K562 (cell line): Measurements from ENCODE around the gene PYGL. TPM values are rescaled to one million over a fixed set of nuclear protein-coding genes. Genes with fewer than 3 reads are reported as not detected.
A peak's percentile ranks its signal among the peaks of the same experiment; 100 is the strongest.

ENCODE experiments used
- CBFA2T2 ChIP-seq: fragments of 450-650 bp; conservative IDR thresholded peaks from 2 replicates; pipeline ENCODE4 v1.6.1; 2017; ENCODE audit warnings: mild to moderate bottlenecking
- CBX3 ChIP-seq, 2 experiments: IDR thresholded peaks; 1 replicate in 1 of 2; 2 replicates in 1 of 2; pipeline ENCODE4 v1.6.1; 2012; ENCODE audit warnings: inconsistent platforms in 2 of 2, low read length in 2 of 2, borderline replicate concordance in 1 of 2, control low read depth in 1 of 2
- CEBPG ChIP-seq, 3 experiments: fragments of 200-800 bp in 1 of 3; sonication (Bioruptor generic) in 1 of 3; sonication (generic) in 1 of 3; formaldehyde crosslinking in 1 of 3; IDR thresholded peaks in 2 of 3; conservative IDR thresholded peaks in 1 of 3; 2 replicates each; pipeline versions ENCODE4 v1.6.1 to v1.8.0; 2016 to 2022; ENCODE audit warnings: missing compliant biosample characterization in 2 of 3, missing genetic modification characterization in 2 of 3, mild to moderate bottlenecking in 1 of 3, missing genetic modification reagents in 1 of 3
- FOXP1 ChIP-seq: sonication (generic); formaldehyde crosslinking; IDR thresholded peaks from 2 replicates; pipeline ENCODE4 v1.8.0; 2022; ENCODE audit warnings: mild to moderate bottlenecking, missing genetic modification reagents
- KLF6 ChIP-seq: fragments of 250-450 bp; sonication (Bioruptor Pico); IDR thresholded peaks from 2 replicates; pipeline ENCODE4 v1.4.0; 2020; ENCODE audit warnings: mild to moderate bottlenecking, moderate library complexity, borderline replicate concordance
- NBN ChIP-seq: fragments of 450-650 bp; IDR thresholded peaks from 2 replicates; pipeline ENCODE4 v1.6.1; 2016; ENCODE audit warnings: low read depth, mild to moderate bottlenecking
- PML ChIP-seq: IDR thresholded peaks from 2 replicates; pipeline ENCODE4 v1.6.1; 2012; ENCODE audit warnings: low read length, inconsistent platforms
- RNF2 ChIP-seq: sonication (generic); IDR thresholded peaks from 2 replicates; pipeline ENCODE4 v1.6.1; 2016
- SMARCA4 ChIP-seq: fragments of 450-650 bp; IDR thresholded peaks from 2 replicates; pipeline ENCODE4 v1.6.1; 2016
- SPI1 ChIP-seq: IDR thresholded peaks from 2 replicates; pipeline ENCODE4 v1.6.1; 2011; ENCODE audit warnings: low read depth, low read length, control low read depth, borderline replicate concordance
- ZNF561 ChIP-seq: fragments of 450-650 bp; formaldehyde crosslinking; conservative IDR thresholded peaks from 2 replicates; pipeline ENCODE4 v1.4.0; 2020; ENCODE audit warnings: mild to moderate bottlenecking, moderate library complexity
- polyA plus RNA-seq, 8 experiments: library from polyadenylated mRNA; depleted of rRNA in 4 of 8; stranded (reverse) in 5 of 8; unstranded in 3 of 8; fragments of >200 nt; fragmentation: Nextera tagmentation in 2 of 8; fragmentation: Illumina TruSeq in 1 of 8; extraction: Ambion mirVana in 2 of 8; extraction: Trizol in 1 of 8; gene quantifications; 2 replicates each; pipeline versions ENCODE4 v1.2.1 to v1.2.3, GENCODE V29; 2011 to 2014; ENCODE audit warnings: inconsistent platforms in 1 of 8, missing spikeins in 1 of 8
- total RNA-seq, 7 experiments: library from RNA; depleted of rRNA in 6 of 7; stranded (reverse); fragments of >200 nt in 6 of 7; fragmentation: Illumina TruSeq in 2 of 7; extraction: Trizol in 2 of 7; gene quantifications; 2 replicates each; pipeline versions ENCODE4 v1.2.1 to v1.2.3, GENCODE V29; 2011 to 2021; ENCODE audit warnings: low replicate concordance in 1 of 7
- TF ChIP-seq, protein P1 (sequence below), 2 experiments: fragments of 450-650 bp in 1 of 2; sonication (generic) in 1 of 2; formaldehyde crosslinking in 1 of 2; IDR thresholded peaks; 2 replicates each; pipeline versions ENCODE4 v1.7.1 to v1.9.0; 2016 to 2022; ENCODE audit warnings: inconsistent platforms in 1 of 2, mild to moderate bottlenecking in 1 of 2, missing genetic modification reagents in 1 of 2
- TF ChIP-seq, protein P2 (sequence below): fragments of 450-650 bp; conservative IDR thresholded peaks from 2 replicates; pipeline ENCODE4 v1.6.1; 2016; ENCODE audit warnings: missing genetic modification characterization, low read depth, mild to moderate bottlenecking, missing compliant biosample characterization, moderate library complexity
- TF ChIP-seq, protein P3 (sequence below): IDR thresholded peaks from 2 replicates; pipeline ENCODE4 v1.6.1; 2014; ENCODE audit warnings: antibody characterized with exemption
- TF ChIP-seq, protein P4 (sequence below): fragments of 450-650 bp; formaldehyde crosslinking; IDR thresholded peaks from 2 replicates; pipeline ENCODE4 v1.4.0; 2022; ENCODE audit warnings: mild to moderate bottlenecking, moderate library complexity

The PYGL gene
- total and polyA plus RNA-seq, 9 of the 15 experiments (the other 6 are each of a cell fraction or from before 2014, with no cell fraction given): 3.5 to 17.9 (median 13.1) TPM

DNA sequence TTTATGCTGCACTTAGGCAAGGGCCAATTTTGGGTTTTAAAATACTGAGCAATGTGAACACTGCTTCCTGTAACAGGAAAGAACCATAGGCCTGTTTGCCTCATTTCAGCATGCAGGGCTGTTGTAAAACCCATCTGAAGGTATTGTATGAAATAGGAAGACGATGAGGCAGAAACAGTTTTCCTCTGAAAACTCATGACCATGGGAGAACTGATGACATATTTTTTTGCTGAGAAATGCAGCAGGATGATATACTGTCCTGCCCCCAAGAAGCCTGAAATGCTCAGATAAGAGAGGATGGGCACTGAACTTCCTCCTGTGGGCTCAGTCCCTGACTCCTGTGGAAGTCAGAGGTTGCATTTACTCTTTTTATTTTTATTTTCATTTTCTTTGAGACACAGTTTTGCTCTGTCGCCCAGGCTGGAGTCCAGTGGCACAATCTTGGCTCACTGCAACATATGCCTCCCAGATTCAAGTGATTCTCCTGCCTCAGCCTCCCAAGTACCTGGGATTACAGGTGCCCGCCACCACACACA, 17.4 kb downstream of the PYGL start (continued):
- TF ChIP-seq, protein P1, sequence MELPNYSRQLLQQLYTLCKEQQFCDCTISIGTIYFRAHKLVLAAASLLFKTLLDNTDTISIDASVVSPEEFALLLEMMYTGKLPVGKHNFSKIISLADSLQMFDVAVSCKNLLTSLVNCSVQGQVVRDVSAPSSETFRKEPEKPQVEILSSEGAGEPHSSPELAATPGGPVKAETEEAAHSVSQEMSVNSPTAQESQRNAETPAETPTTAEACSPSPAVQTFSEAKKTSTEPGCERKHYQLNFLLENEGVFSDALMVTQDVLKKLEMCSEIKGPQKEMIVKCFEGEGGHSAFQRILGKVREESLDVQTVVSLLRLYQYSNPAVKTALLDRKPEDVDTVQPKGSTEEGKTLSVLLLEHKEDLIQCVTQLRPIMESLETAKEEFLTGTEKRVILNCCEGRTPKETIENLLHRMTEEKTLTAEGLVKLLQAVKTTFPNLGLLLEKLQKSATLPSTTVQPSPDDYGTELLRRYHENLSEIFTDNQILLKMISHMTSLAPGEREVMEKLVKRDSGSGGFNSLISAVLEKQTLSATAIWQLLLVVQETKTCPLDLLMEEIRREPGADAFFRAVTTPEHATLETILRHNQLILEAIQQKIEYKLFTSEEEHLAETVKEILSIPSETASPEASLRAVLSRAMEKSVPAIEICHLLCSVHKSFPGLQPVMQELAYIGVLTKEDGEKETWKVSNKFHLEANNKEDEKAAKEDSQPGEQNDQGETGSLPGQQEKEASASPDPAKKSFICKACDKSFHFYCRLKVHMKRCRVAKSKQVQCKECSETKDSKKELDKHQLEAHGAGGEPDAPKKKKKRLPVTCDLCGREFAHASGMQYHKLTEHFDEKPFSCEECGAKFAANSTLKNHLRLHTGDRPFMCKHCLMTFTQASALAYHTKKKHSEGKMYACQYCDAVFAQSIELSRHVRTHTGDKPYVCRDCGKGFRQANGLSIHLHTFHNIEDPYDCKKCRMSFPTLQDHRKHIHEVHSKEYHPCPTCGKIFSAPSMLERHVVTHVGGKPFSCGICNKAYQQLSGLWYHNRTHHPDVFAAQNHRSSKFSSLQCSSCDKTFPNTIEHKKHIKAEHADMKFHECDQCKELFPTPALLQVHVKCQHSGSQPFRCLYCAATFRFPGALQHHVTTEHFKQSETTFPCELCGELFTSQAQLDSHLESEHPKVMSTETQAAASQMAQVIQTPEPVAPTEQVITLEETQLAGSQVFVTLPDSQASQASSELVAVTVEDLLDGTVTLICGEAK (IDR thresholded peaks at IDR 0.05): no peak
- TF ChIP-seq, protein P1 (CRISPR knock-in tag; IDR thresholded peaks at IDR 0.05): no peak
- TF ChIP-seq ZNF561 (CRISPR knock-in tag) (no peak), CBX3 (IDR thresholded peaks at IDR 0.05; ENCODE audit: borderline replicate concordance in 1 of 2, low read length in 2 of 2) (peak in 1 of 2 experiments; percentile 30; a peak in 1 of 3 replicates), NBN (no peak; the same call in 1 of the 2 replicates), SPI1 (0 out of 2 replicates have a peak, but pooled peaks have one; percentile 41), RNF2 (peak; percentile 59; the same call in 1 of the 2 replicates), FOXP1 (CRISPR knock-in tag) (no peak), KLF6 (CRISPR knock-in tag) (peak; percentile 29; the same call in 1 of the 2 replicates), CBFA2T2 (peak; percentile 75), PML (0 out of 2 replicates have a peak, but pooled peaks have one; percentile 36), CEBPG (CRISPR knock-in tag; IDR thresholded peaks at IDR 0.05) (no peak), CEBPG (tag; conservative IDR thresholded peaks at IDR 0.05 in 1 of 2, IDR thresholded peaks at IDR 0.05 in 1 of 2) (peak in 1 of 2 experiments; percentile 22; a peak in 1 of 4 replicates), SMARCA4 (peak; percentile 93)
- TF ChIP-seq, protein P2, sequence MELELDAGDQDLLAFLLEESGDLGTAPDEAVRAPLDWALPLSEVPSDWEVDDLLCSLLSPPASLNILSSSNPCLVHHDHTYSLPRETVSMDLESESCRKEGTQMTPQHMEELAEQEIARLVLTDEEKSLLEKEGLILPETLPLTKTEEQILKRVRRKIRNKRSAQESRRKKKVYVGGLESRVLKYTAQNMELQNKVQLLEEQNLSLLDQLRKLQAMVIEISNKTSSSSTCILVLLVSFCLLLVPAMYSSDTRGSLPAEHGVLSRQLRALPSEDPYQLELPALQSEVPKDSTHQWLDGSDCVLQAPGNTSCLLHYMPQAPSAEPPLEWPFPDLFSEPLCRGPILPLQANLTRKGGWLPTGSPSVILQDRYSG (tag): peak; percentile 44; the same call in 1 of the 2 replicates
- TF ChIP-seq, protein P3, sequence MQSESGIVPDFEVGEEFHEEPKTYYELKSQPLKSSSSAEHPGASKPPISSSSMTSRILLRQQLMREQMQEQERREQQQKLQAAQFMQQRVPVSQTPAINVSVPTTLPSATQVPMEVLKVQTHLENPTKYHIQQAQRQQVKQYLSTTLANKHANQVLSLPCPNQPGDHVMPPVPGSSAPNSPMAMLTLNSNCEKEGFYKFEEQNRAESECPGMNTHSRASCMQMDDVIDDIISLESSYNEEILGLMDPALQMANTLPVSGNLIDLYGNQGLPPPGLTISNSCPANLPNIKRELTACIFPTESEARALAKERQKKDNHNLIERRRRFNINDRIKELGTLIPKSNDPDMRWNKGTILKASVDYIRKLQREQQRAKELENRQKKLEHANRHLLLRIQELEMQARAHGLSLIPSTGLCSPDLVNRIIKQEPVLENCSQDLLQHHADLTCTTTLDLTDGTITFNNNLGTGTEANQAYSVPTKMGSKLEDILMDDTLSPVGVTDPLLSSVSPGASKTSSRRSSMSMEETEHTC: peak; percentile 73; the same call in 1 of the 2 replicates
- TF ChIP-seq, protein P4, sequence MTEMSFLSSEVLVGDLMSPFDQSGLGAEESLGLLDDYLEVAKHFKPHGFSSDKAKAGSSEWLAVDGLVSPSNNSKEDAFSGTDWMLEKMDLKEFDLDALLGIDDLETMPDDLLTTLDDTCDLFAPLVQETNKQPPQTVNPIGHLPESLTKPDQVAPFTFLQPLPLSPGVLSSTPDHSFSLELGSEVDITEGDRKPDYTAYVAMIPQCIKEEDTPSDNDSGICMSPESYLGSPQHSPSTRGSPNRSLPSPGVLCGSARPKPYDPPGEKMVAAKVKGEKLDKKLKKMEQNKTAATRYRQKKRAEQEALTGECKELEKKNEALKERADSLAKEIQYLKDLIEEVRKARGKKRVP (CRISPR knock-in tag): 0 out of 2 replicates have a peak, but pooled peaks have one; percentile 45
